ENCODE results near the gene SPARC.

The SPARC gene

DNA sequence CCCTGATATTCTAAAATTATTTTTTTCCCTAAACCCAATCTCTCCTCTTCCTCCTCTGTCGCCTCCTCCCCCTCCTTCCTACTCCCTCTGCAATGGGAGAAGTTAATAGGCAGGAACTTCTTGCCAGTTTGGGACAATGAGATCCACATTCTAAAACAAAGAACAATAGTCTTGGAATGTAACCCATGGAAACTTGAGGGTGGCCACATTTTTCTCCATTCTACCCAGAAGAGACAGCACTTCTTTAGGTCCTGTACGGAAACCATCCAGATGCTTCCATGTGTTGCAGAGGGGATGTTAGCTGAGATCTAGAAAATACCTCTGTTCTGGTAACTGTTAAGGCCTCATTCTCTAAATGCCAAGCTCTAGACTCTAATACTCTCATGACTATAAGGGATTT lies 10.0 kb downstream of the SPARC start:
- DNase-seq, result no peak

DNA sequence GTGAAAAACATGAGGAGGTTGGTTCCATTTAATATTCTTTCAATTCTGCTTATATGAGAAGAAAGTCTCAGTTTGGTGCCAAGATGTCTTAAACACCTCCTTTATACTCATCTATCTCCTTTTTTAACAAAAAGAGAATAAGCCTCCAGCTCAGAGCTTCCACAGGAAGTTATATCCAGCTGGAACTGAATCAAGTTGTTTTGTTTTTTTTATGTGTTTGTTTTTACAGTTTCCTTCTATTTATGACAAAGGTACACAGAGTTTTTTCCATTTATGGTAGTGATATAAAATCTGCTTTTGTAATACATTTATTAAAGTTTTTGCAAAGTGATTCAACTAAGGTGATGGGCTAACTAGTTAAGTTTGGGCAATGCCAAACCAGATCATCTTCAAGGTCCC lies 10.4 kb downstream of the SPARC start:
- DNase-seq, result no peak

DNA sequence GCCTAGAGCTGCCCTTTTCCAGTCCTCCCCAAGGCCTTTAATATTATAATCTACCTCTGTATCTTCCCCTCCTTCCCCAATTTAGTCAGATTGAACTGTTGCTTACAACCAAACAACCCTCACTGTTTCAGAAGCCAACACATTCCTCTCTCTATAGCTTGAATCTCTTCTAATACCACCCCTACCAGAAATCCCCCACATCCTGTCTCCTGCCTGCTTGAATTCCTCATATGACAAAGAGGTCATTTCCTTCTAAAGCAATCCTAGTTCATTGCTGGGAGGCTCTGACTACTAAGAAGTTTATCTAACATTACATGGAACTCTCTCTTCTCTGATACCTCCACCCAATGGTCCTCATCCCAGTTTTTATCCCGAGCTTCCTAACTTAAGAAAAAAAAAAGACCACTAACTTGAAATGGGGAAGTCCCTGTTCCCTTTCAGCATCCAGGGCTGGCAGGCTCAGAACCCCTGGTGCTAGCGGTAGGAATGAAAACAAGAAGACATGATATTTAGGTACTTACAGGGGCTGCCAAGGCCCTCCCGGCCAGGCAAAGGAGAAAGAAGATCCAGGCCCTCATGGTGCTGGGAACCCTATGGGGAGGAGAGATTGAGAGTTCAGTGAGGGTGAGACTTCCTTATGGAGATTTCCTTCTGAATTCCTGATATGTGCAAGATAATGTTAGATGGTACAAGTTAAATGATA lies 11.0 kb downstream of the SPARC start:
- DNase-seq, result no peak

DNA sequence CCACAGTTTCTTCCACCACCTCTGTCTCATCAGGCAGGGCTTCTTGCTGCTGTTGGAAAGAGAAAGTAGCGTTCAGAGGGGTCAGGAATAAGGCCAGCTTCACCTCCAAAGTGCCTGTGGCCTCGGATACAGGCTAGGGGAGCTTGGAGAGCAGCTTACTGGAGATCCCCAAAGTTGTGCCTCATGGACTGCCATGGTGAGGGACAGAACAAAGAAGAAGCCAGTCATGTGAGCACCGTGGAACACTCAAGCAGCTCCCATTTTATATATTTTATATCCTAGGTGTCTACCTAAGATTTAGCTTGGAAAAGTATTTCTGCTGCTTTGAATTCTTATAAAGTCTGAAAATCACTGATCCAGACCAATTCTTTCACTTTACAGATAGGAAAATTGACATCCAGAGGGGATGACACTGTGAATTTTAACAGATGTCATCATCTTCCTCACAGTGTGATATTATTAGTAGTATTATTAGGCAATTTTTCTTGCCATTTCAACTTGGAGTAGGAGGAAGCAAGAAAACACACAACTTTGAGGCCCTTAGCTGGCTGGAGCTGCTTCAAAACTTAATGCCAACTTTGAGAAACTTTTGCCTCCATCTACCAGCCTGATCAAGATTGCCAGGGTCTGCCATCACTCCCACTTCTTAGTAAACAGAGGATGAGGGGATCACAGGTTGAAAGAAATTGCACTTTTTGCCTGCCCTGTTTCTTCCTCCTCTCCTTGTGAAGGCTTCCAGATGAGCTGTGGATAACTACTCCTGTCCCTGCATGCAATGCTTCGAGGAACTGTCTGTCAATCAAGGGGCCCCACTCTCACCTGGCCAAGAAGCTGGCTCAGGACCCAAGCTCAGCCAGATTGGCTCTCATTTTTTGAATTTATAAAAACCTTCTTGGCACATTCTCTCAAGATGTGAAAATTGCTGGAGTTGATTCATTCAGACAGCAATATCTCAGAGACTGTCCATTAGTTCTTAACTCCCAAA lies 11.8 kb downstream of the SPARC start:
- DNase-seq, result no peak

DNA sequence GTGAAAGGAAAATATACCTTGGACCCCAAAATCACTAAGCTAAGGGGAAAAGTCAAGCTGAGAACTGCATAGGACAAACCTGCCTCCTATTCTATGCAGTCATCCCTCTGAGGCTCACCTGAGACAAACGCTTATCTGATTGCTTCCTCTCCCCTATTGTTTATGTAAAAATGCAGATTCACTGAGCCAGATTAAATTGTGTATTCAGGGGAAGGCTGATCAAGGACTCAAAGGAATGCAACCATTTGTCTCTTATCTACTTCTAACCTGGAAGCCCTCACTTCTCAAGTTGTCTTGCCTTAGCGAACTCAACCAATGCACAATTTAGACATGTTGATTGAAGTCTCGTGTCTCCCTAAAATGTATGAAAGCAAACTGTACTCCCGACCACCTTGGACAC lies 13.3 kb downstream of the SPARC start:
- DNase-seq, result no peak

DNA sequence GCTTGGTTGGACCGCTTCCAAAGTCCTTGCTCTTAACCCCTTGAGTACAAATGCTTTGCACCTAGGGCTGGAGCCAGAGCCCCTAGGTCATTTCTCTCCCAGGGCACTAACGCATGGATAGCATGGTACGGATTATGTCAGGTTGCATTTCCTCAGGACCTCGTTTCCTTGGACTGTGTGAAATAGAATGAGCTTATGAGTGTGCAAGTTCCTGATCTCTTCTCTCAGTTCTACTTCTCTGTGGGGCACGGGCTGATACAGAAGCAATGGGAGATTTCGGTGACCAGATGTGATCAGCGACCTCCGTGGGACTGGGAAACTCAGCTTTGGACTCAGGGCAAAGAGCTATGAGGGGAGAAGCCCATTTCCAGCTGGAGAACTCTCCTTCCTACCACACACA lies 14.2 kb downstream of the SPARC start:
- no peak for DNase-seq

DNA sequence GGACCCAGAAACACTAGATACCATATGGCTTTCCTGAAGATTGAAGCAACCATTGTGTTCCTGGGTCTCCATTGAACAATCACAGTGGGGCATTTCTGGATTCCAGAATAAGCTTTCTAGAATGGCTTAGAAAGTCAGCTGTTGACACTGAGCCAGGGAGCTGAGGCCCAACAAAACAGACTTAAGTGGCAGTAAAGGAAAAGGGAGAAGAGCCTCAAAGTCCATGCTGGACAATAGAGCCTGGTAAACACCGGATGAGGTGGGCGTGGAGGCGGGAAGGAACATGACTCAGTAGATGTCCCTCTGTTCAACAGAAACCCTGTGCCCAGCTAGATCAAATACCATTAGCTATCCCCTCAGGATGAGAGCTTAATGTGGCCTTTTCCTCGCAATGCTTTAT lies 14.8 kb downstream of the SPARC start:
- no peak for DNase-seq

DNA sequence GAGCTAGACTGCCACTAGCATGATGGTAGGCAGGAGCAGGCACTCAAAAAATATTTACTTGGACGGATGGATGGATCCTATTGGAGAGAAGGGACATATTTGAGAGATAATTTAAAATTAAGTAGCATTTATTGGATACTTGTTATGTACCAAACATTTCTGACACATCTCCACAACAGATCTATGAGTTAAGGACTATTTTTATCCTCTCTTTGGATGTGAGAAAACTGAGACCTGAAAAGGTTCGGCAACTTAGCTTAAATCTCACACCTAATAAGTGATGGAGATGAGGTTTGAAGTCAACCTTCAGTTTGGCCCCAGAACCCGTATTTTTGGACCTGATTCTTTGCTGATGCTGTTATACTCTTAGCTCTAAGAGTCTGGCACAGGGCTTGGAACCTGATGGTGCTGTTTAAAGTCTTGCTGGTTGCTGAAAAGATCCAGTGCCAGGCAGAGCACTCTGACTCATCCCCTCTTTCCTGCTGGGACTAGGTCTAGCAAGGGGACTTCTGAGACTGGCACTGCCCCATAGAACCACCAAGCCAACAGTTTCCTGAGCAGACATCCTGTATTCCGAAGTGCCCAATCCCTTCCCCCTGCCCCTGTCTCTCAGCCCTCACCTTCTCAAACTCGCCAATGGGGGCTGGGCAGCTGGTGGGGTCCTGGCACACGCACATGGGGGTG lies 15.6 kb downstream of the SPARC start:
- DNase-seq, result no peak

DNA sequence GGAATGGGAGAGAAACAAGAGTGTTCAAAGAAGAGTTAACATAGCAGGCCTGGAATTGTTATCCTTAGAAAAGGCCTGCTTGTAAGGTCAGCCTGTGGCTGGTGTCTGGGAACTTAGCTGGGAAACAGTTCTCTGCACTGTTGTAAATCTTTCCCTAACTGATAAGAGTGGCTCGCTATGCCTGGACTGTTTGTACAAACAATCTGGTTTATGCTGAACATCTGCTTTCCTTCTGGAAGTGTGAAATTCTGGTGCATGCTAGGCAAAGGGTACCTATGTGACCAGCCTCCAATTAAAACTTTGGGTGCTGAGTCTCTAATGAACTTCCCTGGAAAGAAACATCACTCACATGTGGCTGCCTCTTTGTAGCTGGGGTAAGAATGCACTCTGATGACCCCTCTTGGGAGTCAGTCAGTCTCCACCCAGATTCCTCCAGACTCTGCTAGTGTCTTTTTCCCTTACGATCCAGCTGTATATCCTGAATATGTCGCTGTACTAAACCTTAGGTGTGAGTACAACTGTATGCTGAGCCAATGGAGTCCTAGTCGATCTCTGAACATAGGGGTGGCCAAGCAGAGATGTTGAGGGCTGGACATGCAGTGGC lies 16.5 kb downstream of the SPARC start:
- no peak for DNase-seq

DNA sequence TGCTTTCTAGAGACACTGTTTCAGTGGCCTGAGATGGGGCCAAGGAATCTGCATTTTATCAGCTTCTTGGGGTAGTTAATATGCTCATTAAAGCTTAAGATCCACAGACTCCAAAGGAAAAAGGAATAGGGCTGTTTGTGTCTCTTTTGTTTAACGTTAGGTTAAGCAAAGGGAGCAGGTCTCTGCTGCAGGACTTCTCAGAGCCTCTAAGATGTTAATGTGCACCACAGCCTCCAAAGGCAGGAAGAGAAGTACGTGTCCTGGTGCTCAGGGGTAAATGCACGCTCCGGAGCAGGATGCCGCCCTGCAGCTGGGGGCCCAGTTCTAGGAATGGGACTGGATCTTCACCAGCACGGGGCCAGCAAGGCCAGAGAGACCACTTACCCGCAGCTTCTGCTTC lies 19.6 kb downstream of the SPARC start:
- no peak for DNase-seq

DNA sequence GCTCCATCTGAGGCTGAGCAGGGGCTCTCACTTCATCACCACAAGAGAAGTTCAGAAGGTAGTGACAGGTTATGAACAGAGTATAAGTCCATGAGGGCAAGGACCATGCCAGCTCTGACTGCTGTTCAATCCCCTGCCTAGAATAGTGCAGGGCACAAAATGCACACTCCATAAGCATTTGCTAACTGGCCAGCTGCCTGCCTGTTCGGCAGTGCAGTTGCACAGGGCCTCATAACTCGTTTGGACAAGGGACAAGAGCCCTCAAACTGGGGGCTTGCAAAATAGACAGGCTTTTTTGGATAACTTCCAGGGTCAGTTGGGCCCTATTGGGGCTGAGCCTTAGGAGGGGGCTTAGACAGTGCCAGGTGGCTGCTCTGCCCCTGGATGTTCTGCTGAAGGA lies 21.1 kb downstream of the SPARC start:
- DNase-seq, result no peak

DNA sequence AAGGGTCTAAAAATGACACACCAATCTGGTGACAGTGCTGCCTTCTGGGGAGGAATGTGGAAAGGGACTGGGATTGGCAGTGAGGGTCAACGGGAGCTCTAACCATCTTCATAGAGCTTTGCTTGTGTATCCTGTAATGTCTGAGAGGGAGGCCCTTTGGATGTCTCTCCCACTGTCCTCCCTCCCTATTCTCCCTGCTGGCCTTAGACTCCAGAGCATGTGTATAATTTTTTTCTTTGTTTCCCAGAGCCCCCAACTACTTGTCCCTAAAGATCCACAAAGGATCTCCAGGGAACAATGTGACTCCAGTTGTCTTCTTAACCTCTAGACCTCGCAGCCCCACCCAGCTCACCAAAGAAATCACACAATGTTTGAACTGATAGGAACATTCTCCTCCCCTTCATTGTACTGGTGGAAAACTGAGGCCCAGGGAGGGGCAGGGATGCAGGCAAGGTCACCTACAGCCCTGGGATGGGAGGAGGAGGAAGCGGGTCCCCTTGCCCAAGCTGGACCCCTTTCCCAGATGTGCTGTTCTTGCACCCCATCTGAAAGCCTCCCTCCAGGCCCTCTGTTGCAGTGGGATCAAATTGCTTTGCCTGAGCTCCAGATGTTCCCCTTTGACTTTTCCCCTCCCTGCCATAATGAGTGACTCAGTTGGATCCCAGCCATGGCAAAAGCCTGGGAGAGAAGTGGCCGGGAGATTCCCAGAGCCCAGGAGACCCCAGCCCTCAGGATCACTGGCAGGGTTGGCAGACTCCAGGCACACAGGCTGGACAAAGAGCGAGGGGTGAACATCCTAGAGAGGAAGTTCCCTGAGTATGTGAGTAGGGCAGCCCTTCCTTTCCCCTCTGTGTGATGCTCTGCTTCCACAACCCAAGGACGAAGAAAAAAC lies 21.8 kb downstream of the SPARC start:
- DNase-seq, result no peak

DNA sequence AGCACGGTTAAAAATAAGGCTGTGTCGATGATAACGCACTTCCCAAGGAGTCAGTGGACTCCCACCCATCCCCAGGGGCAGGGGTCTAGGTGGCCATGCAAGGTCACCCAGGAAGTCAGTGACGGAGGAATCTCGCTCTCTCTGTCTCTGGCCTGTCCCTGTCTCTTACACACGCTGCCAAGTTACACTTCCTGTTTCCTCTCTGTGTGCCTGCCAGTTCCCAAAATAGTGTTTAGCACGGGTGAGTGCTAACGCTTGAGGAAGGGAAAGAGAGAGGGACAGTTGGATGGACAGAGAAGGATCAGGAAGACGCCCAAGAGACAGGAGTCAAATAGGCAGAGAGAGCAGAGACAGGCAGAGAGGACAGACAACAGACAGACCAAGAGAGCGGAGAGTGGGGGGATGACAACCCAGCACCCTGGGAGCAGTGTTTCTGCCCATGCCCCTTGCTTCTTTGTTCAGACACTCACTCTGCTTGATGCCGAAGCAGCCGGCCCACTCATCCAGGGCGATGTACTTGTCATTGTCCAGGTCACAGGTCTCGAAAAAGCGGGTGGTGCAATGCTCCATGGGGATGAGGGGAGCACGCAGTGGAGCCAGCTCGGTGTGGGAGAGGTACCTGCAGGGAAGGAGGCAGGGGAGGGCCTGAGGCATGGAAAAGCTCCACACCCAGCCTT lies 23.0 kb downstream of the SPARC start:
- DNase-seq, result no peak

DNA sequence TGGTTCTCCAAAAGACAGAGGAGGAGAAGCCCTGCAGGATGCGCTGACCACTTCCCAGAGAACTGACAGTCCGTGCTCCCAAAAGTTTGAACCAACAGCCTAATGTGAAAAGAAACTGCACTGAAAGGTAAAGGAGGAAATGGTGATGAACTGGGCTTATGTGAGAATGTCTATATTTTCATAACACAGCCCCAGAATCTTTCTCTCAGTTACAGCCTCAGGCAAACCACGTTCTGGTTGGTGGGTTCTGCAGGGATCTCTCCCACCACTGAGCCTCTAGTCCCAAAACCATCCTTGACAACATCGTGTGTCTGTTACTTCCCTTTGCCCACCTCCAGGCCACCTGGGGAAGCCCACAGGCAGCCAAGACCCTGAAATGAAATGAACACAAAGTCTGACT lies 23.9 kb downstream of the SPARC start:
- no peak for DNase-seq

DNA sequence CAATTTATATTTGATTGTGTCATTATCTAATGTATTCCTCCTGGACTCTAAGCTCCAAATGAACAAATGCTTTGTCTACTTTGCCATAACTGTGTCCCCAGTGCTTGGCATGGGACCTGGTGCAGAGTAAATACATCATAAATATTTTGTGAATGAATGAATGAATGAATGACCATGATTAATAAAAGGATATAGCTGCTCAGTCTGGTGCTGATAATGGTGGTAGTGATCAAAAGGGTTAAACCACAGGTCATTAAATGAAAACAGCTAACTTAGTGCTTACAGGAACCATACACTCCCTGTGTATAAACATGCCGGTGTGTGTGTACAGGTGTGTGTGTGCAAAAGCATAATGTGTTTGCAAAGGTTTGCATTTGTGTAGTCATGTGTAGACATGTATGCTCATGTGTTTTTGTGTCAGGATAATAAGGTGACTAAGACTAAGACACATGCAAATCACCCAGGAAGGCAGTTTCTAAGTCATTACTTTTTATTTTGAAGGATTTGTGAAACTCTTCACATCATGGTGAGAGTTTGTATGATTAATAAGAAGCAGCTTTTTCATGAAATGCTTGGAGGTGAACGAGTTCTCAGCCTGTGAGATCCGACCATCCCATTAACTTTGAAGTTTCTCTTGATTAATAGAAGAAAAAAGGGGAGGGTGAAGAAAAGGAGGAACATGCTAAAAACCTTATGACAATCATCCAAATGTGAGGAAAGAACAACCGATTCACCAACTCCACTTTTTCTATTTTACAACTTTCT lies 24.6 kb downstream of the SPARC start:
- DNase-seq, result no peak

DNA sequence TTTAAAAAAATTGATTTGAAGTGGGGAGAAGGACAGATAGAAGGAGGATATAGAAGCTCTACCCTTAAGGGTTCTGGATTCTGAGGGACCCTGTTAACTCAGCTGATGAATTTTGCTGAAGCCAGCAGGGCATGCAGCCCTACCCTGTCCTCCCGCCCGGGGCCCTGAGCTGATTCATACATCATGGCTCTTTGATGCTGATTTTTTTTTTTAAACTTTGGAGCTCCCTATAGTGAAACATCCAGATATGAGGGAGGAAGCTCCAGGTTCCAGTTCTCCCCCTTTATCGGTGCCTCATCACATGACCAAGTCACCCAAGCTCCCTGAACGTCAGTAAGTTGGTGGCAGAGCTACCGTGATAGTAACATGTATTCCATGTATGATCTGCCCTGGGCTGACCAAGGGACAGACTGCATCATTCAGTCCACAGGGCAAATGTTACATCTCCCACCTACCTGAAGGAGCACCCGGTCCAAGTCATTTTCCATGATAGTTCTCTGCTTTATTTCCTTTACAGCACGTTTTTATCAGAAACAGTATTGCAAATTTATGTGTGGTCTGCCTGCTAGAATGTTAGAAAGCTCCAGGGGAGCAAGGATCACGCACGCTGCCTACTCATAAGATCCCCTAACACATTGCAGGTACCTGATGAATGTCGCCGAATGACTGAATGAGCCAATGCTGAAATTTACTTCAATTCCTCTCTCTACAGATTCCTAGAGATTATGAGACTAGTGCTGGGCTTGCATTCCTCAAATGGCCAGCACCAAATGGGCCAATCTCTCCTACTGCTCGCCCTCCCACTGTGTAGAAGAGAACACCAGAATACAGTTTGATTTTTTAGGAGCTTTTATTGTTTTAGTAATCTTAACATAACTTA lies 25.9 kb downstream of the SPARC start:
- no peak for DNase-seq

DNA sequence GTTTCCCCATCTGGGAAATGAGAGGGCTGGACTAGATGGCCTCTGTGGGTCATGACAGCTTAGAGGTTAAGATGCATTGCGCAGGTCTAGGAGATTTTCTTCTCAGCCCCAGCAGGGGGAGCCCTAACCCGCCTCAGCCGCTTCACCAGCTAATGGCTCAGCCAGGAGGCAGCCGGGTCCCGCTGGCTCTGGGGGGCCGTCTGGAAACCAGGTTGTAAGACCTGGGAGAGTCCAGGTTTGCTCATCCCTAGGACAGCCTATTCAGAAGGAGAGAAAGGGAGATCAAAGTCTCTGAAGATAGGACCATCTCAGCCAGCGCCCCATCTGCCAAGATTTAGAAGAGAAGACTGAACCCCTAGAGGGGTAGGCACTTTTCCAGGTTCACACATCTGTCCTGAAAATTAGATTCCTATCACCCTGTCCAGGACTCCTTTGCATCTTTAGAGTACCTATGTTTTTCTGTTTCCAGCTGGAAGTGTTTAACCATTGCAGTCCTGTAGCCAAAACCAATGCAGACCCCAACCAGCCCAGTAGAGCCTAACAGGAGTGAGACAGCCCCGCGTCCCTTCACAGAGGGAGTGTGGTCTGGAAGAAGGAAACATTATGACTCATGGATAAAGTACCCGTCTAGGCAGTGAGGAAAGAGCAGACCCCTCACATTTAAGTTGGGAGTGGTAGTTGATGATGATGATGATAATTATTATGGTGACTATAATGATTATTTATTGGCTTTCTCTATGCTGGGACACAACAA lies 27.5 kb downstream of the SPARC start:
- no peak for DNase-seq

DNA sequence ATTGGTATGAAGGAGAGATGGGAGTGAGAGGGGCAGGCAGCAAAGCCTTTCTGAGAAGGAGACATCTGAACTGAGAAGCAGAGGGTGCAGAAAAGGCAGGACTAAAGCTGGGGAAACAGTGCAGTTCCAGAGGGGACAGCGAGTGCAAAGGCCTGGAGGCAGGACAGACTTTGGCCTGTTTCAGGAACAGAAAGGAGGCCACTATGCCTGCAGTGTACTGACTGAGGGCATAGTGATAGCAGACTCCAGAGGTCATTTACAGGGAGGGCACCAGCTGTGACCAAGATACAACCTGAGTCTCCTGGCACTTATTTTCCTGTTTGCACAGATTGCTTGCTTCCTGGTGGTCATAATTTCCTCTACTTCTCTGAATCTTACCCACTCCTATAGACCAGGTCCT lies 29.6 kb downstream of the SPARC start:
- DNase-seq, result no peak

DNA sequence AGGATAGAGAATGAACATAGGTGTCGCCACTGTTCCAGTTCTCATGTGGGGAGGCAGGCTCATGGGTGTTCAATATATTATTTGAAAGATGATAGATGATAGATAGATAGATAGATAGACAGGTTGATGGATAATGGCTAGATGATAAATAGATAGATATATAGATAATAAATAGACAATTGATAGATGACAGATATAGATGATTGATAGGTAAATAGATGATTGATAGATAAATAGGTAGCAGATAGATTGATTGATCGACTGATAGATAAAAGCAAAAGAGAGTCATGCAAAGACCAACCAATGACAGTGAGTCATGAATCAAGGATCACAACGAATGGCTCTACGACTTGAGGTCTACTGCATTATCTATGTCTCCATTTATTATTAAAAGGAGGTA lies 30.4 kb downstream of the SPARC start:
- DNase-seq, result no peak

All from NCI-H187 treated with DMSO at 0.1 percent for 48 hours (cell line).